MCF 10A (cell line): ENCODE data around the gene CANX. TPM values are rescaled to one million over a fixed set of nuclear protein-coding genes. Genes with fewer than 3 reads are reported as not detected.
"Not testable (repeated sequence)": the region's sequence is repeated elsewhere in the genome, so short reads cannot be mapped to it uniquely, and the experiment has no call there.

Experiments used
- BruUV-seq: library from RNA; stranded (reverse); fragments of 400-500 nt; replicated peaks from 2 replicates; lab custom pipeline; 2021; lab: Mats Ljungman, UMichigan
- CTCF ChIA-PET: fragments of 300-600 bp; sonication (Branson Sonifier 250); formaldehyde crosslinking; extraction: SDS; loops from one replicate; lab custom pipeline; 2021; ENCODE audit warnings: antibody characterized with exemption, inconsistent platforms; lab: Yijun Ruan, JAX
- POLR2A ChIA-PET: fragments of 300-600, 350-650 bp; sonication (Branson Sonifier 250); formaldehyde crosslinking; extraction: SDS; loops from one replicate; lab custom pipeline; 2020; ENCODE audit warnings: antibody characterized with exemption, inconsistent platforms; lab: Yijun Ruan, JAX
- DNase-seq: peaks from one replicate; pipeline ENCODE4 v3.0.0-alpha.2; 2018; ENCODE audit not compliant: unreplicated experiment
- H3K27ac Mint-ChIP-seq: one replicate; pipeline ENCODE4 v1.8.0; 2022; ENCODE audit warnings: mild to moderate bottlenecking, low read depth, mixed read lengths; ENCODE audit not compliant: unreplicated experiment
- H3K27me3 Mint-ChIP-seq: one replicate; pipeline ENCODE4 v1.8.0; 2022; ENCODE audit warnings: mixed read lengths; ENCODE audit not compliant: insufficient read depth, unreplicated experiment
- H3K36me3 Mint-ChIP-seq: one replicate; pipeline ENCODE4 v1.8.0; 2022; ENCODE audit warnings: mild to moderate bottlenecking, moderate library complexity, mixed read lengths; ENCODE audit not compliant: insufficient read depth, unreplicated experiment
- H3K4me1 Mint-ChIP-seq: one replicate; pipeline ENCODE4 v1.8.0; 2022; ENCODE audit warnings: mixed read lengths; ENCODE audit not compliant: insufficient read depth, unreplicated experiment
- H3K4me3 Mint-ChIP-seq: one replicate; pipeline ENCODE4 v1.8.0; 2022; ENCODE audit warnings: mild to moderate bottlenecking, moderate library complexity, mixed read lengths; ENCODE audit not compliant: unreplicated experiment
- H3K9me3 Mint-ChIP-seq: one replicate; pipeline ENCODE4 v1.8.0; 2022; ENCODE audit warnings: mixed read lengths; ENCODE audit not compliant: unreplicated experiment
- CTCF ChIP-seq: fragments of 200-600 bp; IDR thresholded peaks from one replicate; pipeline ENCODE4 v1.8.0; 2022; ENCODE audit warnings: antibody characterized with exemption, mild to moderate bottlenecking; ENCODE audit not compliant: unreplicated experiment
- intact Hi-C: fragments of 100-400 bp; cut with micrococcal nuclease; formaldehyde crosslinking; loops from 2 replicates; pipeline ENCODE4 v1.14.1; 2022
- total RNA-seq: library from RNA; stranded (reverse); gene quantifications from 2 replicates; pipeline ENCODE4 v1.2.3, GENCODE V29; 2022

The CANX gene
- total RNA-seq, 1 experiment from 2014 or later, result 1,781 TPM

- TSS peak; percentile 44 for BruUV-seq
- Mint-ChIP-seq H3K4me1 (peaks cover 18% of the 10 kb centered on the region), H3K27ac (peak overlapping the region; percentile 21), H3K9me3 (no peaks in the 10 kb centered on the region), H3K36me3 (peaks cover 18% of the 10 kb centered on the region), H3K27me3 (no peaks in the 10 kb centered on the region), H3K4me3 (peak overlapping the region; percentile 99)
- intact Hi-C loops, result no loop called here
- no peak for DNase-seq
- ChIA-PET POLR2A (interaction anchor here (0.7 to 6.6 kb wide), 9 partner anchors 9 to 1608 kb away, joined by 3 to 61 read pairs (median 4); partner anchors contain the start of gene HNRNPH1), CTCF (interaction anchor here (0.7 to 1.7 kb wide), 4 partner anchors 16 to 436 kb away, joined by 3 to 8 read pairs (median 4); no protein-coding TSS in a partner anchor)
- no peak for TF ChIP-seq CTCF
Observed at GRCh38 chr5:179680014-179680779, 18.6 kb upstream of the CANX start.

GRCh38 chr5:179680780-179681401 is 17.9 kb upstream of the CANX start, which contains the start of gene CBY3:
TSS of gene CBY3 (minus strand) at chr5:179681034. CDS start at chr5:179680918, 116 bp downstream.
- Mint-ChIP-seq H3K27me3 (no peaks in the 10 kb centered on the region), H3K4me1 (peaks cover 17% of the 10 kb centered on the region), H3K4me3 (peak within 1 kb of the TSS; percentile 99), H3K36me3 (peaks cover 15% of the 10 kb centered on the region), H3K27ac (peak within 1 kb of the TSS; percentile 21), H3K9me3 (no peaks in the 10 kb centered on the region)
- ChIA-PET POLR2A (interaction anchor here (0.7 to 6.6 kb wide), 13 partner anchors 9 to 1609 kb away, joined by 3 to 61 read pairs (median 4); partner anchors contain the start of genes HNRNPH1 and MAML1), CTCF (interaction anchor here (0.7 to 1.7 kb wide), 5 partner anchors 16 to 437 kb away, joined by 3 to 8 read pairs (median 4); no protein-coding TSS in a partner anchor)
- no TSS peak for BruUV-seq
- no peak for TF ChIP-seq CTCF
- DNase-seq, result peak; percentile 12
- intact Hi-C loops, result no loop called here

- BruUV-seq, H3K9me3 Mint-ChIP-seq, H3K4me3 Mint-ChIP-seq, H3K36me3 Mint-ChIP-seq, H3K4me1 Mint-ChIP-seq, intact Hi-C loops, H3K27ac Mint-ChIP-seq, H3K27me3 Mint-ChIP-seq, DNase-seq: not testable (repeated sequence)
- ChIA-PET POLR2A (interaction anchor here (0.9 to 1.6 kb wide), 3 partner anchors 8 to 11 kb away, joined by 3 to 7 read pairs (median 4); partner anchors contain the start of gene CBY3), CTCF (interaction anchor here (0.6 kb wide), 1 partner anchor 56 kb away, joined by 4 read pairs; no protein-coding TSS in a partner anchor)
Observed at GRCh38 chr5:179689212-179689611, 9.6 kb upstream of the CANX start.

- Mint-ChIP-seq H3K4me1 (peaks cover 11% of the 10 kb centered on the region), H3K27ac (no peak overlapping the region), H3K9me3 (no peaks in the 10 kb centered on the region), H3K4me3 (no peak overlapping the region), H3K36me3 (peaks cover 14% of the 10 kb centered on the region), H3K27me3 (no peaks in the 10 kb centered on the region)
- TF ChIP-seq CTCF, result no peak
- no peak for DNase-seq
- intact Hi-C loops, result no loop called here
- CTCF ChIA-PET, result interaction anchor here (0.6 to 0.9 kb wide), 2 partner anchors 26 to 30 kb away, joined by 3 to 4 read pairs; no protein-coding TSS in a partner anchor
- BruUV-seq, result no TSS peak
- POLR2A ChIA-PET, result interaction anchor here (0.7 to 5.0 kb wide), 5 partner anchors 16 to 101 kb away, joined by 3 to 61 read pairs (median 6); partner anchors contain the start of genes CBY3, HNRNPH1 and MAML1
Observed at GRCh38 chr5:179694561-179694960, 4.2 kb upstream of the CANX start.
